NCI-H128 (cell line): Measurements from ENCODE around the gene NPS.

Experiments
- DNase-seq: peaks from one replicate; lab custom pipeline; 2025; ENCODE audit not compliant: unreplicated experiment; lab: John Stamatoyannopoulos, UW

Gene NPS

GRCh38 chr10:127556916-127557315, 7.8 kb downstream of the NPS start:
- no peak for DNase-seq

DNA sequence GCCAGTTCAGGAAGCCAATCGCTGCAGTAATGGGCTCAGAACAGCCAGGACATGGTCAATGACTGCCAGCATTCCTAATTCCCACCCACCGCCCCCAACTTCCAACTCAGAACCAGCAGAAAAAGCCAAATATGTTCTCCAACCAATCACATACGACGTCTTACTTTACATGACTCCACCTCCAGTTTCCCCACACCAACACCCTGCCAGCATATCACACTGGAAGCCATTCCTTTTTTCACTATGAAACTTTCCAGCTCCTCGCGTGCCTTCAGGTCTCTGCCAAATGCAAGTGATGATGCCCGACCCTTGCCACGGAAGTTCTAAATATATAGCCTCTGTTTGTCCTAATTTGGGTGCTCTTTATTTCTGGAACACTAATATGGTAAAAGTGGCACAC, 12.5 kb downstream of the NPS start:
- DNase-seq = no peak

GRCh38 chr10:127563718-127564553, 14.8 kb downstream of the NPS start:
- no peak for DNase-seq

DNA sequence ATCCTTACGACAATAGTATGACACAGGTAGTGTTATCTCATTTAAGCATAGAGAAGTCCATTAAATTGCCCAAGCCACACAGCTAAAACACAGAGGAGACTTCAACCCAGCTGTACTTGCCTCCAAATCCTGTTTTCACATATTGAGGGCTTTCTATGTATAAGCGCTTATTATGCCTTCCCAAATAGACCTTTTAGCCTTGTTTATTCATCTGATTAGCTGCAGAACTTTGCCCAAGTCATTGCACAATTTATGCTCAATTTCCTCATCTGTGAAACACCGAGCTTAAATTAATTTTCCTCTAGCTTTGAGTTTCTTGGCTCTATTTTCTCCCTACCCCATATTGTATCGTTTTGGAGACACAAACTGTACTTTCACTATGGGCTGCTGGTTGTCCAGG, 15.5 kb downstream of the NPS start:
- no peak for DNase-seq

DNA sequence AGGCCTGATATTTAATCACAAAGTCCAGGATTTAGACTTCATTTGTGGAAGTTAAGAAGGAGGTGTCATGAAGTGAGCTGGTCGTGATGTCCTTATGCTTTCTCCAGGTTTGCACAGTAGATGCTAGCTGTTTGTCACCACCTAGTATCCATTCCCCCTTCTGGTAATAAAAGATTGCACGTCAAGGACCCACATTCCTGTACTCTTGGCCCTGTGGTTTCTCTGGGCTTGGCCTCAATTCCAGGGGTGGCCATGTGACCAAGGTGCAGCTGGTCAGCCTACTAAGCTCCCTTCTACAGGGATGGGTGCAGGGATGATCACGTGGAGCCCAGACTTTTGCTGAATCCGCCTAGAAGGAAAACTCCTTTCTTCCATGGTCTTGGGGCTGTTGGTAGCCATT, 16.5 kb downstream of the NPS start:
- DNase-seq = no peak

GRCh38 chr10:127569210-127569609, 20.1 kb downstream of the NPS start:
- DNase-seq = no peak

DNA sequence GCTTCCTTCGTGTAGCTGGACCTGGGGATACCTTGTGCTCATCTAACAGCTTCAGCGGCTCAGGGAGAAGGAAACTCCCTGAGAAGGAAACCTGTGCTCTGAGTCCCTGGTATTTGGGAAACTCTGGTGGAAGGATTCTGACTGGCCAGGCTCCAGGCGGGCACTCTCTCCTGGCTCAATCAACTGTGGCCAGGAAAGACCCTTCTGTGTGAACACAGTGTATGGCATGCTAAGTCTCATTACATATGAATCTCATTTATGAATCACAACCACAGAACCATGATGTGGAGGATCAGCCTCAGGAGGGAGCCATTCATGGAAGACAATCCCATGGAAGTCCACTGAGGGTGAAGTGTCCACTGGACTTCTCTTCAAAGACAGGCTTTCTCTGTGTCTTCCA, 20.9 kb downstream of the NPS start:
- DNase-seq = no peak

DNA sequence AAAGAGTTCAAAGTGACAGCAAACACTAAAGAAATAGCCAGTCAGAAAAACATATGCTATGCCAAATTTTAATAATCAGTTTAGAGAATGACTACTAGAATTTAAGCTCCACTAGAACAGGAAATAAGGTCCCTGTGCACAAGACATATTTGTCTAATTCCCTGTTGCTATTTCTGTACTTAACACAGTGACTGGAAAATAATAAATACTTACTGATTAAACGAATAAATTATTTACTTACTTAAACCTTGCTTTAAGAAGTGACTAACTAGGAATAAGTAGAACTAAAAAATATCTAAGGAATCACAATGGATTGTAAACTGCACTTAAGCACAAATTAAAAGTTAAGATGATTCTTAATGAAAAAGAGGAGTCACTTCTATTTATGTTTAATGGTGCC, 22.3 kb downstream of the NPS start:
- DNase-seq = no peak

- no peak for DNase-seq
Observed at GRCh38 chr10:127576051-127576450, 26.9 kb downstream of the NPS start.

DNA sequence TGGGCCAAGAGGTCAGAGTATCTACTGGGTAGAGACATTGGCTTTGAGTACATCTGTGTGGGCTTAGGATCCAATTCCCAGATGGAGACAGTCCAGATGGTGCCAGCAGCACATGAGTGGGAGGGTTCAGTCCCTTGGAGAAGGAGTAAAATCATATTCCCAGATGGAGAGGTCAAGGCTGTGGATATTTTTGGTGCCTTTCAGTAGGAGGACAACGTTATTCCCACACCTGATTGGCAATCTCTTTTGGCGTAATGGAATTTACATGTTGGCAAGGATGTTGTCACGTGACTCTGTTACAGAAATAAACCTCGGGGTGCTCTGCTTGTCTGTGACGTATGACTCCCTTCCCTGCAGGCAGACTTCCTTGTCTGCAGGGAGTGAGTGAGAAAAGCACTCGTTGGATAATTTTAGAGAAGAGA, 27.6 kb downstream of the NPS start:
- DNase-seq = no peak

- no peak for DNase-seq
Observed at GRCh38 chr10:127577376-127578258, 28.5 kb downstream of the NPS start.

DNA sequence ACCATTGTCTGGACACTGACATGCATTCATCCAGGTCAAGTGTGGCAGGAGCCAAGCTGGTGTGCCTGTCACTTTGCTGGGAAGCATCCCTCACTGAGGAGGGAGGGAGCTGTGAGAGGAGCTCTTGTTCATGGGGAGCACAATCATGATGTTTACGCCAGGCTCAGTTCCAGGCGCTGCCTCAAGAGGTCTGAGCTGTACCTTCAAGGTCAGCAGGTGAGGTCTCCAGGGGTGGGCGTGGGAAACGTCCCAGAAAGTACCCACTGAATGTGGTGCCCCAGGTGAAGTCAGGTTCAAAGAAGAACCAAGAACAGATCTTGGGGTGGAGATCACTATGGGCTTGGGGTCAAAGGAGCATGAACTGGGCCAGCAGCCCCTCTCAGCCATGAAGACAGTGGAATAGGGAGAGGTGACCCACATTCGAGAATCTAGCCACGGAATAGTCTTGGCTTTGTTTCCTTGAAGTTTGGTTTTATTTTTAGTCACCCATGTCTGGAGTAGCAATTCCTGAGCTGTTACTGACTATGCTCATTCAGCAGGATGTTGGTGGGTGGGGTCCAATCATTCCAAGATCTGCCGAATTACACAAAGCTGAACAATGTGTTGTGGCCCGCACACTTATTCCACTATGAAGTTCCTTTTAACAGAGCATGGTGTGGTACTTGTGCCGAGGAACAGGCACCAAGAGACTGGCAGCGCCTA, 29.3 kb downstream of the NPS start:
- no peak for DNase-seq

- DNase-seq = no peak
Observed at GRCh38 chr10:127578961-127579305, 29.8 kb downstream of the NPS start.

DNA sequence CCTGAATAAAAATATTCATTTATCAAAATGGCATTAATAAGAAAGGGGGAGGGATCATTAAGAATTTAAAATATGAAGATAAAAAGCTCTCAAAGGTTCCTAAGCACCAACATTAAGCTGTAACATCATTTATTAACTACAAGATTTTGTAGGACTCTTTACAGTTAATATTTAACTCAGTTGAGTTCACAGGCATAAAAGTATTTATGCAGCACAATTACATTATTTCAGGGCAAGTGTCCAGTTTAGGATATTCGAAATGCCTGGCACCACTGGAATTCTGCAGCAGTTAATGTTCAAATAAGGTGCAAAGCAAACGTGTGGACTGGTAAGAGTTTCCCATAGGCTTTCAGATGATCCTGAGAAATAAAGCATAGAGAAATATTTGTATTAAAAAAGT, 30.5 kb downstream of the NPS start:
- no peak for DNase-seq

GRCh38 chr10:127580822-127581221, 31.7 kb downstream of the NPS start:
- DNase-seq = no peak

- DNase-seq = no peak
Observed at GRCh38 chr10:127585519-127586023, 36.5 kb downstream of the NPS start.

GRCh38 chr10:127587668-127588365, 38.7 kb downstream of the NPS start:
- no peak for DNase-seq

GRCh38 chr10:127592586-127592985, 43.5 kb downstream of the NPS start:
- no peak for DNase-seq

GRCh38 chr10:127600479-127600878, 51.4 kb downstream of the NPS start:
- no peak for DNase-seq
